RKO (cell line): ENCODE results near the gene CAST.

ENCODE experiments used
- DNase-seq: peaks from one replicate; pipeline ENCODE4 v3.0.0-alpha.2; 2016; ENCODE audit warnings: low spot score

CAST gene

GRCh38 chr5:96648023-96648422 is 14.2 kb upstream of the CAST start:
- no peak for DNase-seq

DNA sequence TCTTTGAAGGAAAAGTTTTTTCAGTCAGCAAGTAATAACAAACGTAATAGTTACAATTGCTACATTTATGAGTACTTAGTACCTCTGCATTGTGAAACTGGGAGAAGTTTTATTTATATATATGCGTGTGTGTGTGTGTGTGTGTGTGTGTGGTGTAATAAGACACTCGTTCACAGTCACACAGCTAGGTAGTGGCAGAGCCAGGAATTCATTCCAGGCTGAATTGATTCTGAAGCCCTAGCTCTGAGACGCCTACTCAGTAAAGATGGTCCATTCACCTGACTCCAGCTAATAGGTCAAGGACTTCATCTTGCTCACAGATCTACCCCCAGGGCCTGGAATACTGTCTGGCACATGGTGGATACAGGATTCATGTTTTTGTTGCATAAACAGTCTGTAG is 13.6 kb upstream of the CAST start:
- no peak for DNase-seq

GRCh38 chr5:96649251-96649662 is 12.9 kb upstream of the CAST start:
- DNase-seq = no peak

- DNase-seq = no peak
Observed at GRCh38 chr5:96649681-96650540, 12.3 kb upstream of the CAST start.

DNA sequence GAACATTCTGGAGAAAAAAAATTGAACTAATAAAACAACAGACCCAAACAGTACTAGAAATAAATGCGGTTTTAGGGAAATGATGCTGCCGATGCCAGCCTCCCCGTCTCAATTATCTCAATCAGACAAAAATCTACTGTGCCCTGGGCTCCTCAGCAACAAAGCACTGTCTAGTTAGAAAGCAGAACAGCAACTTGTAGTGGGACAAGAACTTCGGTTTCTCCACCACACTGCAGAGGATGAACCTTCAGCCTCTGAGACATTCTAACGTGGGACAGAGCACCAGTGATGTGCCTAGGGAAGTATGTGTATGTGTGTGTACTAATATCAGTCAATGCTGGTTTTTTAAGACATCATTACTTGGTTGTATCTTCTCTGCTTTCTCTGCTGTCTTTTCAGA is 11.1 kb upstream of the CAST start:
- DNase-seq = no peak

- DNase-seq = peak; percentile 49
Observed at GRCh38 chr5:96651948-96652753, 10.0 kb upstream of the CAST start.

- no peak for DNase-seq
Observed at GRCh38 chr5:96652769-96653454, 9.3 kb upstream of the CAST start.

DNA sequence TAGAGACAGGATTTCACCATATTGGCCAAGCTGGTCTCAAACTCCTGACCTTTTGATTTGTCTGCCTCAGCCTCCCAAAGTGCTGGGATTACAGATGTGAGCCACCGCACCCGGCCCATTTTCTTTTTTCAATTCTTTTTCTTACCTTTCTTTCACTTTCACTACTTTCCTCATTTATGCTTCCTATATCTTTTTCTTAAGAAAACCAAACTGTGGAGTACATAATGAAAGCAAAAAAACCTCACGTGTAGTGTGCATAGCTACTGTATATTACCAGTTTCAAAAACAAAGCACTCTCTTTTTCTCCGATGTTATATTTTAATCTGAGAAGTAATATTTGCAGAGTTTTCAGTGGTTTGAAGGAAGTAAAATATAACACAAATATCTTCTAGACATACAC is 8.0 kb upstream of the CAST start:
- DNase-seq = no peak

DNA sequence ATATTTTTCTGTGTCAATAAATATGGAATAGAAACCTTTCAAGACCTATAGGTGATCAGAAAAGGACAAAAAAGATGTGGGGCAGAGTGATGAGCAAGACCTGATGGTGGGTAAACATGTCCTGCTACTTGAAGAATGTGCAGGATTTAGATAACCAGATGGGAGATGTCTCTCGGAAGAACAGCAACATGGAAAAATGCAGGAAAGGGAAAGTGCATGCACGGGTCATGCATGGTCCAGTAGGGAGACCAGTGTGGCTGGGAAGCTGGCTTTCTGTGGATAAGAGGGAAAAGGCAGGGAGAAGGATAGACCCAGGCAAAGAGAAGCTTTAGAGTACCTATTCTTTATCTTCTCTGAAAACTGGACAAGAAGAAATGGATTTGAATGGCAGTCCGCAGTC is 7.1 kb upstream of the CAST start:
- no peak for DNase-seq

DNA sequence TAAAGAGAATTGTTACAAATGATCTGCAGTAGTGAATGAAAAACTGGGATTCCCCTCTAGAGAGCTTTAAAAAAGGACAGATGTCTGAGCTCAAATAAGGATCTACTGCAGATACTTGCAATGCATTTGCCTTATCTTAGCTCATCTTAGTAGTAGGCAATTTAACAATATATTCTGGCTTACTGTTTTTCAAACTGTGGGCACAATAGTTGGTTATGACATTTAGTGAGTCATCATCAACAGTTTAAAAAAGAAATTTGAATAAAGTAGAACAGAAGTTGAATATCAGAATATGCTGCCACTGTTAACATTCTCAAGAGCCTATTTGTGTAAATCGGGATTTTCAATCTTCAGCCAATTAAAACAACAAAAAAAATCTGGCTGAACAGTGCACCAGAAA is 6.7 kb upstream of the CAST start:
- DNase-seq = no peak

- DNase-seq = peak; percentile 87
Observed at GRCh38 chr5:96657068-96657467, 5.1 kb upstream of the CAST start.

DNA sequence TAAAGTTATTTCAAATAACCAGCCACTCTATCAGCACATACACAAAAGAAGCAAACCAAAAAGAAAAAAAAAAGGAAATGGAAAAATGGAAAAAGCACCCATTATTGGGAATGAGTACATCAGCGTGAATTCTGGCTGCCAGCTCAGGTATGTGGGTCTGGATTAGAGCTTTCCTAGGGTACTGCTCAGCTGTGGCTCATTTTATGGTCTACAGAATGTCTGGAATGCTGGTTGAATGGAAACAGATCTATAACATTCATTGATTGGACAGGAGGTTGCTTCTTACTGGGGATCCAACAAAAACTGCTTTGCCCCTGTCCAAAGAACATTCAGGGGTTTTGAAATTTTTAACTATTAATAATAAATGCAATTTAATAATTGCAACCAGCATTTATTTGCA is 3.9 kb upstream of the CAST start:
- no peak for DNase-seq

DNA sequence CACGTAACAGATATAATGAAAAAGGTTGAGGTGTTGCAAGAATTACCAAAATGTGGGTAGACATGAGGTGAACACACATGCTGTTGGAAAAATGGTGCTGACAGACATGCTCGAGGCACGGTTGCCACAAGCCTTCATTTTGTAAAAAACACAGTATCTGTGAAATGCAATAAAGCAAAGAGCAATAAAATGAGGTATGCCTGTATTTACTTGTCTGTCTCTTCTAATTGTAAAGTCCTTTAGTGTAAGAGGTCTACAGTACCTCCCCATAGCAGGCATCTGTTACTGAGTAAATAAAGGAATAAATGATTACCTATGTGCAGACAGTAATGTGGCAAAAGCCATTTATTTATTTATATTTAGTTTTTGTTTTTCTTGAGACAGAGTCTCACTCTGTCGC is 3.0 kb upstream of the CAST start:
- no peak for DNase-seq

DNA sequence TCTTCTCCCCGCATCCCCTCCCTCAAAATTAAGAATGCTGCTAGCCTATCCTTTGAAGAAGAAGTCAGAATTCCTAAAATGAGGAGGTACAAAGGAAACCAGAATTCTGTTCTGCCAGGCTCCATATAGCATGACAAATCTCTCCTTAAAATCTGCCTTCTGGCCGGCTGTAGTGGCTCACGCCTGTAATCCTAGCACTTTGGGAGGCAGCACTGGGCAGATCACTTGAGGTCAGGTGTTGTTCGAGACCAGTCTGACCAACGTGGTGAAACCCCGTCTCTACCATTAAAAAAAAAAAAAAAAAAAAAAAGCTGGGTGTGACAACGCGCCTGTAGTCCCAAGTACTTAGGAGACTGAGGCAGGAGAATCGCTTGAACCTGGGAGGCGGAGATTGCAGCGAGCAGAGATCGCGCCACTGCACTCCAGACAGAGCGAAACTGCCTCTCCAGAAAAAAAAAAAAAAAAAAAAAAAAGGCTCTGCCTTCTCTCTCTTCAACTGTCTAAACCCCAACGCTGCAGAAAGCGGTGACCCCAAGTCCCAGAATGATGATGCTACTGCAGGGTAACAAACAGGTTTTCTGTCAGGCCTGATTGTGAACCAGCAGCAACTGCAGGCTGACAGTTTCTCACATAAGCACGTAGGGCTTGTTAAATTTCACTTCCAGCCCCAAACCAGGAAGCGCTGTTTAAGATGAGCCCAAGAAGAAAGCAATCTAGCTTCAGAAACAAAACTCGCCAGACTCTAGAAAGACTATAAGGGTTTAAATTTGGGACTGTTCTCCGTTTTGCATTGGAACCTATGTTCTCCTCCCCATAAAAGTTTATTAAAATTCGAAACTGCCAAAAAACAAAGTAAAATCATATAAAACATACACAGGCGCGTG is 963 bp upstream of the CAST start:
- peak; percentile 72 for DNase-seq

DNA sequence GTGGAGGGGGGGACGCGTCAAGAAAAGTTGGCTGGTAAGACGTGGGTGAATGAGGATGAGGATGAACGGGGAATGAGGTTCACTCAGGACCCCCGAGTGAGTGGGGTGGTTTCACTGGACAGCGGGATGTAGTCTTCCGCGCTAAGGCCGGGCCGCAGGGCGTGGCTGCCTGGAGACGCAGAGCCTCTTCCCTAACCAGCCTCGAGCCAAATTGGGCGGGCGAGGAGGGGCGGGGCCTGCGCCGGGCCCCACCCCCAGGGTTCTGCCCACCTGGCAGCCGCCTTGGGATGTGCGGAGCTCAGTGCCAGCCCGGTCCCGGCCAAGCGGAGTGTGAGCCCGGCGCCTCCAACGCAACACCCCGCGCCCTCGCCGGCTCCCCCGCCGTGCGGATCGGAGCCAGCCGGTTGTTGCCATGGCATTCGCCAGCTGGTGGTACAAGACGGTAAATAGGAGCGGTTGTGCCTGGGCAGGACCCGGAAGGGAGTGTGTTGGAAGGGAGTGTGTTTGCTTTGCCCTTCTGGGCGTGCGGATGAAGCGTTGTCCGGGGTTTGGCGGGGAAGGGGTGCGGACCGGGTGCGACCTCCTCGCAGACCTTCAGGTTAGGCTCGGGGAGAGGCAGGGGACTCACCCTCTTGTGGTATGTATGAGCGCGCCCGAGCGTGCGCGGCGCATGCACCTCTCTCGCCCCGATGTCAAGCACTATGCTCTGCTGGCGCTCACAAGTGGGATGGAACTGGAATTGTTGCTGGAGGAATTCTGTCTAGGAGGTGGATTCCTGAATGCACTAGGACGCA is 746 bp downstream of the CAST start:
- peak; percentile 91 for DNase-seq

- no peak for DNase-seq
Observed at GRCh38 chr5:96663608-96664007, 1.4 kb downstream of the CAST start.

DNA sequence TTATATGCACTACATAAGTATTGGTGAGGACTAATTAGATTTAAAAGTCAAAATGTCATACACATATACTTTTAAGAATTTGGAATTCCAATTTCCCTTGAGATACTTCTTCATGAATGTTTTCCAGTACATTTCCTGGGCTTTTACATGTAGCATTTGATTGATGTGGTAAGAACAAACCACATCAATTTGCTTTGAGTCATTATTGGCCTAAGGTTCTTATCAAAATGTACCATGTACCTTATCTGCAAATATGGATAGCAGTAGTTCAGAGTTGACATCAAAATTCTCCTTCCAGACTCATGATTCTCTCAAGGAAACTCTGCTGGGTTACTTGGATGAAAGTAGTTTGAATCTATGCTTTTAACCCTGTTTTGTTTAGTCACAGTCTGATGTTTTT is 2.5 kb downstream of the CAST start:
- no peak for DNase-seq

DNA sequence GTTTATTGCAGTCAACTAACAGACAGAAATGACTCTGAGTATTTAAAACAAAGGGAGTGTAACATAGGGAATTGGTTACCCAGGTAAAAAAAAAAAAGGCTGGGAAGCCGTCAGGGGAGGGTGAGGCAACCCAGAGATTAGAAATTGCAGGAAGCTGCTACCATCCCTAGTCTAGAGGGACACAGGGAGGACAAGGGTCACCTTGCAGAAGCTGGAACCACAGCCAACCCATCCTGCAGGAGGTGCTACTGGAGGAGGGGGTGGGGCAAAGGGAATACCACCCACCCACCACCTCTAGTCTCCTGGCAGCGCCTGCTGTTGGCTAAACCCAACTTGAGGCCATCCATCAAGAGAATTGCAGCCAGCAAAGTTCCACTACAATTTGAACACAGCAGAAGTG is 6.5 kb downstream of the CAST start:
- no peak for DNase-seq

GRCh38 chr5:96669909-96670308 is 7.7 kb downstream of the CAST start:
- no peak for DNase-seq

- DNase-seq = no peak
Observed at GRCh38 chr5:96671441-96671840, 9.3 kb downstream of the CAST start.

GRCh38 chr5:96673127-96673526 is 11.0 kb downstream of the CAST start:
- DNase-seq = no peak
